Spleen (tissue), 7 donors: ENCODE data around the gene CTSH.

ENCODE experiments used
- POLR2A ChIP-seq, 3 donors: fragments of 450-650 bp; IDR thresholded peaks; one replicate each; pipeline ENCODE4 v1.5.1; 2017; ENCODE audit warnings: antibody characterized with exemption in 3 of 3, mild to moderate bottlenecking in 1 of 3
- TF ChIP-seq, protein P1 (sequence below), 11 experiments: fragments of 200-600 bp in 7 of 11; fragments of 450-650 bp in 4 of 11; sonication (generic) in 4 of 11; IDR thresholded peaks in 8 of 11; conservative IDR thresholded peaks in 3 of 11; 1 replicate in 7 of 11; 2 replicates in 4 of 11; pipeline versions ENCODE4 v1.4.0 to v1.8.0; 2016 to 2021; ENCODE audit warnings: antibody characterized with exemption in 11 of 11, inconsistent platforms in 4 of 11, mild to moderate bottlenecking in 1 of 11
- donor health status: DM: no; HTN: no; CAD: no; lungs with moderate emphysema.
- donor health status: DM: no; HTN: no; CAD: no.
- donor health status: DM: no; HTN: no; CAD: no.

DNA sequence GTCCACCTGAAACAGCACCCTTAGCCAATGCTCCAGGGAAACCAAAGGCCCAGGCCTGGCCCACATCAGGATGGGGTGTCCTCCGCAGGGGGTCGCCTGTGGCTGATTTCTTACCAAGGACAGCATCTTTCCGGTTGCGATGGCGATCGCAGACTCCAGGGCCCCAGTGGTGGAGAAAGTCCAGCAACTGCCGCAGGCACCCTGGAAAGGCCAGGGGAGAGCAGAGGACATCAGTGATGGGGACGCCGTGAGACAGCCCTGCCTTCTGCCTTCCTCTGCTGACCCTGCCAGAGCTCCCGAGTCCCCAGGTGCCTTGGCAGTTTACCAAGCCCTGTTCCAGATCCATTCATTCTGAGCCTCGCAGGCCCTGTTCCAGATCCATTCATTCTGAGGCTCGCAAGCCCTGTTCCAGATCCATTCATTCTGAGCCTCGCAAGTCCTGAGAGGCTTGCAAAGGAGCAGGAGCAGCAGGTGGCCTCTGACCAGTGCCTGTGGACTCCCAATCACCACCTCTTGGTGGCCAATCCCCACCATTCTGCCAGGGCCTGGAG, 12.5 kb downstream of the CTSH start:
- TF ChIP-seq, protein P1, sequence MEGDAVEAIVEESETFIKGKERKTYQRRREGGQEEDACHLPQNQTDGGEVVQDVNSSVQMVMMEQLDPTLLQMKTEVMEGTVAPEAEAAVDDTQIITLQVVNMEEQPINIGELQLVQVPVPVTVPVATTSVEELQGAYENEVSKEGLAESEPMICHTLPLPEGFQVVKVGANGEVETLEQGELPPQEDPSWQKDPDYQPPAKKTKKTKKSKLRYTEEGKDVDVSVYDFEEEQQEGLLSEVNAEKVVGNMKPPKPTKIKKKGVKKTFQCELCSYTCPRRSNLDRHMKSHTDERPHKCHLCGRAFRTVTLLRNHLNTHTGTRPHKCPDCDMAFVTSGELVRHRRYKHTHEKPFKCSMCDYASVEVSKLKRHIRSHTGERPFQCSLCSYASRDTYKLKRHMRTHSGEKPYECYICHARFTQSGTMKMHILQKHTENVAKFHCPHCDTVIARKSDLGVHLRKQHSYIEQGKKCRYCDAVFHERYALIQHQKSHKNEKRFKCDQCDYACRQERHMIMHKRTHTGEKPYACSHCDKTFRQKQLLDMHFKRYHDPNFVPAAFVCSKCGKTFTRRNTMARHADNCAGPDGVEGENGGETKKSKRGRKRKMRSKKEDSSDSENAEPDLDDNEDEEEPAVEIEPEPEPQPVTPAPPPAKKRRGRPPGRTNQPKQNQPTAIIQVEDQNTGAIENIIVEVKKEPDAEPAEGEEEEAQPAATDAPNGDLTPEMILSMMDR (IDR thresholded peaks at IDR 0.05 in 8 of 11, conservative IDR thresholded peaks at IDR 0.05 in 3 of 11), result no peak
- TF ChIP-seq POLR2A (IDR thresholded peaks at IDR 0.05), result no peak
